H1 (cell line): ENCODE results near the gene SNTG2. TPM values are rescaled to one million over a fixed set of nuclear protein-coding genes. Genes with fewer than 3 reads are reported as not detected.

Experiments used
- CTCF ChIA-PET: fragments of 300-600 bp; sonication (Branson Sonifier 250); formaldehyde crosslinking; loops from one replicate; lab custom pipeline; 2021; ENCODE audit not compliant: partially characterized antibody; lab: Charles Lee
- POLR2A ChIA-PET: fragments of 300-600 bp; sonication (Branson Sonifier 250); formaldehyde crosslinking; loops from one replicate; lab custom pipeline; 2021; ENCODE audit warnings: inconsistent platforms; ENCODE audit not compliant: partially characterized antibody; lab: Charles Lee
- DNase-seq, 2 experiments: peaks; one replicate each; pipeline versions ENCODE4 v3.0.0 to v3.0.0-alpha.2; 2010 to 2022; ENCODE audit warnings: low spot score in 2 of 2, low read depth in 1 of 2, mixed read lengths in 1 of 2
- FAIRE-seq: peaks from 2 replicates; lab custom pipeline; 2011; peaks lifted over from hg19 to GRCh38; lab: Jason Lieb, UNC
- H2AFZ ChIP-seq: 2 replicates; pipeline ENCODE4 v1.8.1; 2012; ENCODE audit warnings: low read length, inconsistent platforms
- H2AK5ac ChIP-seq: 2 replicates; pipeline ENCODE4 v1.6.1; 2013; ENCODE audit warnings: low read depth, low read length
- H2BK120ac ChIP-seq: replicated peaks from 2 replicates; pipeline ENCODE3; 2013; ENCODE audit warnings: low read depth, low read length, inconsistent platforms
- H2BK12ac ChIP-seq: 2 replicates; pipeline ENCODE4 v1.6.1; 2013; ENCODE audit warnings: low read depth, low read length
- H2BK15ac ChIP-seq: 2 replicates; pipeline ENCODE4 v1.6.1; 2013; ENCODE audit warnings: low read length
- H2BK20ac ChIP-seq: 2 replicates; pipeline ENCODE4 v1.6.1; 2013; ENCODE audit warnings: low read length
- H2BK5ac ChIP-seq: 2 replicates; pipeline ENCODE4 v1.6.1; 2013; ENCODE audit warnings: low read depth, low read length
- H3K14ac ChIP-seq: 2 replicates; pipeline ENCODE4 v1.6.1; 2013; ENCODE audit warnings: inconsistent platforms; ENCODE audit not compliant: insufficient read length
- H3K18ac ChIP-seq: 2 replicates; pipeline ENCODE4 v1.6.1; 2013; ENCODE audit warnings: low read length; ENCODE audit errors: extremely low read depth
- H3K23ac ChIP-seq: 2 replicates; pipeline ENCODE4 v1.6.1; 2013; ENCODE audit warnings: inconsistent platforms; ENCODE audit not compliant: insufficient read length
- H3K23me2 ChIP-seq: 2 replicates; pipeline ENCODE4 v1.6.1; 2013; ENCODE audit warnings: low read depth, low read length
- H3K27ac ChIP-seq: 2 replicates; pipeline ENCODE4 v1.6.1; 2011; ENCODE audit warnings: low read depth, low read length, inconsistent platforms
- H3K27me3 ChIP-seq, 4 experiments: replicated peaks in 1 of 4; 1 replicate in 1 of 4; 2 replicates in 3 of 4; pipeline versions ENCODE4 v1.6.1 to v1.8.1; 2011 to 2013; ENCODE audit warnings: low read length in 3 of 4, mild to moderate bottlenecking in 3 of 4, inconsistent platforms in 2 of 4, mixed read lengths in 2 of 4, moderate library complexity in 1 of 4; ENCODE audit not compliant: control insufficient read depth in 3 of 4, insufficient read depth in 3 of 4; ENCODE audit errors: extremely low read depth in 1 of 4
- H3K36me3 ChIP-seq, 4 experiments: 2 replicates each; pipeline versions ENCODE4 v1.6.1 to v1.8.1; 2011 to 2013; ENCODE audit warnings: mild to moderate bottlenecking in 4 of 4, low read length in 3 of 4, moderate library complexity in 2 of 4, control low read depth in 1 of 4, inconsistent platforms in 1 of 4; ENCODE audit not compliant: insufficient read depth in 4 of 4, control insufficient read depth in 2 of 4
- H3K4ac ChIP-seq: replicated peaks from 2 replicates; pipeline ENCODE3; 2013; ENCODE audit warnings: low read length, low read depth, mixed read lengths, inconsistent platforms; ENCODE audit not compliant: insufficient read length
- H3K4me1 ChIP-seq, 4 experiments: replicated peaks in 1 of 4; 1 replicate in 1 of 4; 2 replicates in 3 of 4; pipeline versions ENCODE4 v1.6.1 to v1.8.1; 2011 to 2013; ENCODE audit warnings: low read length in 3 of 4, inconsistent platforms in 2 of 4, mixed read lengths in 1 of 4; ENCODE audit not compliant: insufficient read depth in 4 of 4, control insufficient read depth in 3 of 4
- H3K4me2 ChIP-seq, 2 experiments: 2 replicates each; pipeline versions ENCODE4 v1.6.1 to v1.8.1; 2011 to 2013; ENCODE audit warnings: low read depth in 2 of 2, low read length in 2 of 2, control low read depth in 1 of 2, inconsistent platforms in 1 of 2, mild to moderate bottlenecking in 1 of 2; ENCODE audit not compliant: insufficient read depth in 1 of 2
- H3K4me3 ChIP-seq, 4 experiments: fragments of 200-600, 300-600 bp in 1 of 4; sonication (generic), shearing (Covaris generic), sonication (Bioruptor Twin) in 1 of 4; 2 replicates each; pipeline versions ENCODE4 v1.5.1 to v1.8.1; 2011 to 2016; ENCODE audit warnings: low read length in 4 of 4, low read depth in 3 of 4, control low read depth in 2 of 4, inconsistent platforms in 2 of 4, mild to moderate bottlenecking in 2 of 4, mixed read lengths in 1 of 4, moderate library complexity in 1 of 4; ENCODE audit not compliant: insufficient read depth in 2 of 4; ENCODE audit errors: extremely low read depth in 1 of 4
- H3K56ac ChIP-seq: replicated peaks from 2 replicates; pipeline ENCODE3; 2013; ENCODE audit warnings: low read depth, mild to moderate bottlenecking, mixed read lengths, low read length, inconsistent platforms; ENCODE audit not compliant: insufficient read length
- H3K79me1 ChIP-seq: 2 replicates; pipeline ENCODE4 v1.6.1; 2013; ENCODE audit warnings: low read depth, low read length, control low read depth
- H3K79me2 ChIP-seq, 2 experiments: 2 replicates each; pipeline versions ENCODE4 v1.6.1 to v1.8.1; 2012 to 2013; ENCODE audit warnings: low read length in 2 of 2, mild to moderate bottlenecking in 2 of 2, inconsistent platforms in 1 of 2; ENCODE audit not compliant: insufficient read depth in 2 of 2, control insufficient read depth in 1 of 2
- H3K9ac ChIP-seq, 4 experiments: replicated peaks in 1 of 4; 1 replicate in 1 of 4; 2 replicates in 3 of 4; pipeline versions ENCODE4 v1.6.1 to v1.8.1; 2011 to 2013; ENCODE audit warnings: low read depth in 3 of 4, low read length in 3 of 4, control low read depth in 2 of 4, mild to moderate bottlenecking in 2 of 4, moderate library complexity in 2 of 4, inconsistent platforms in 1 of 4; ENCODE audit errors: extremely low read depth in 1 of 4
- H3K9me3 ChIP-seq, 2 experiments: 2 replicates each; pipeline versions ENCODE4 v1.6.1 to v1.8.1; 2012 to 2013; ENCODE audit warnings: mild to moderate bottlenecking in 2 of 2, moderate library complexity in 2 of 2, control low read depth in 1 of 2, inconsistent platforms in 1 of 2, low read depth in 1 of 2, low read length in 1 of 2, mixed read lengths in 1 of 2; ENCODE audit not compliant: insufficient read depth in 2 of 2
- H4K20me1 ChIP-seq, 2 experiments: replicated peaks in 1 of 2; 2 replicates each; pipeline versions ENCODE3 to v1.8.1; 2011 to 2013; ENCODE audit warnings: inconsistent platforms in 2 of 2, low read length in 2 of 2, mild to moderate bottlenecking in 1 of 2; ENCODE audit not compliant: insufficient read depth in 2 of 2, control insufficient read depth in 1 of 2
- H4K5ac ChIP-seq: 2 replicates; pipeline ENCODE4 v1.6.1; 2013; ENCODE audit warnings: low read length, low read depth, mixed read lengths, inconsistent platforms; ENCODE audit not compliant: insufficient read length
- H4K8ac ChIP-seq: 2 replicates; pipeline ENCODE4 v1.8.0; 2013; ENCODE audit warnings: mild to moderate bottlenecking, moderate library complexity, low read length, inconsistent platforms; ENCODE audit not compliant: insufficient read depth; ENCODE audit errors: extremely low read depth
- H4K91ac ChIP-seq: replicated peaks from 2 replicates; pipeline ENCODE3; 2013; ENCODE audit warnings: low read length, mixed read lengths, inconsistent platforms; ENCODE audit not compliant: insufficient read length
- CEBPB ChIP-seq: IDR thresholded peaks from 2 replicates; pipeline ENCODE4 v1.6.1; 2012; ENCODE audit warnings: low read depth, low read length
- EGR1 ChIP-seq: IDR thresholded peaks from 2 replicates; pipeline ENCODE4 v1.6.1; 2011; ENCODE audit warnings: low read depth, low read length, borderline replicate concordance
- EZH2 ChIP-seq: fragments of 200-600 bp; sonication (generic); IDR thresholded peaks from 2 replicates; pipeline ENCODE4 v1.7.1; 2012; ENCODE audit warnings: low read depth, mild to moderate bottlenecking, moderate library complexity, low read length, inconsistent platforms; ENCODE audit not compliant: severe bottlenecking
- HDAC2 ChIP-seq, 2 experiments: fragments of 300-600 bp in 1 of 2; sonication (generic) in 1 of 2; IDR thresholded peaks; 2 replicates each; pipeline ENCODE4 v1.6.1; 2011 to 2012; ENCODE audit warnings: low read depth in 2 of 2, low read length in 2 of 2, mild to moderate bottlenecking in 2 of 2, moderate library complexity in 2 of 2, borderline replicate concordance in 1 of 2, inconsistent platforms in 1 of 2
- KDM1A ChIP-seq: fragments of 200-600, 300-600 bp; sonication (generic); IDR thresholded peaks from 2 replicates; pipeline ENCODE4 v1.7.1; 2016; ENCODE audit warnings: mild to moderate bottlenecking, low read length, borderline replicate concordance
- PHF8 ChIP-seq: fragments of 200-600 bp; sonication (generic); conservative IDR thresholded peaks from 2 replicates; pipeline ENCODE4 v1.7.1; 2012; ENCODE audit warnings: low read depth, mild to moderate bottlenecking, inconsistent platforms, low read length, moderate library complexity
- RBBP5 ChIP-seq: IDR thresholded peaks from 2 replicates; pipeline ENCODE4 v1.7.1; 2012; ENCODE audit warnings: low read depth, mild to moderate bottlenecking, inconsistent platforms, low read length, moderate library complexity, borderline replicate concordance
- RXRA ChIP-seq: IDR thresholded peaks from 2 replicates; pipeline ENCODE4 v1.6.1; 2011; ENCODE audit warnings: low read depth, mild to moderate bottlenecking, low read length, moderate library complexity; ENCODE audit not compliant: insufficient read depth
- SIN3A ChIP-seq, 2 experiments: IDR thresholded peaks in 1 of 2; conservative IDR thresholded peaks in 1 of 2; 2 replicates each; pipeline ENCODE4 v1.6.1; 2011 to 2012; ENCODE audit warnings: low read length in 2 of 2, improper control_type of control experiment in 1 of 2, low read depth in 1 of 2, mild to moderate bottlenecking in 1 of 2
- SIRT6 ChIP-seq: IDR thresholded peaks from one replicate; pipeline ENCODE4 v1.7.1; 2012; ENCODE audit warnings: low read length, inconsistent platforms
- SP4 ChIP-seq: IDR thresholded peaks from 2 replicates; pipeline ENCODE4 v1.6.1; 2012; ENCODE audit warnings: low read length, inconsistent platforms
- TEAD4 ChIP-seq: IDR thresholded peaks from 2 replicates; pipeline ENCODE4 v1.6.1; 2012; ENCODE audit warnings: low read depth, low read length, inconsistent platforms, mixed read lengths
- WGBS, 2 experiments: shearing (Covaris generic) in 1 of 2; methylation state at CpG; one replicate each; pipeline versions ENCODE4 v1.1.6 to v1.1.7; 2013 to 2015; ENCODE audit warnings: low lambda C conversion rate in 2 of 2, mixed read lengths in 2 of 2, inconsistent platforms in 1 of 2, low coverage in 1 of 2, missing lambda C conversion rate in 1 of 2; ENCODE audit not compliant: insufficient replicate concordance in 2 of 2, insufficient coverage in 1 of 2, insufficient read length in 1 of 2; ENCODE audit errors: extremely low coverage in 1 of 2, missing lambda C conversion rate in 1 of 2; 5-methylcytosine and 5-hydroxymethylcytosine counted together
- polyA plus RNA-seq, 7 experiments: library from polyadenylated mRNA; depleted of rRNA in 3 of 7; stranded (reverse) in 5 of 7; unstranded in 2 of 7; fragments of >200 nt in 5 of 7; fragments of 200-250 nt in 2 of 7; gene quantifications; 1 replicate in 5 of 7; 2 replicates in 1 of 7; 4 replicates in 1 of 7; pipeline versions ENCODE4 v1.2.1 to v1.2.3, GENCODE V29; 2011 to 2013; ENCODE audit warnings: missing spikeins in 2 of 7, mixed read lengths in 2 of 7
- total RNA-seq: library from RNA; stranded (reverse); fragmentation: NEBNext Ultra II Directional; extraction: Animal tissue kit (Norgen Biotek cat#: 25700); gene quantifications from 2 replicates; pipeline ENCODE4 v1.2.1, GENCODE V29; 2021

SNTG2 gene
- total and polyA plus RNA-seq, 2 of the 8 experiments (the other 6 are each of a cell fraction or from before 2014, with no cell fraction given) = 6.6 to 18.1 TPM

GRCh38 chr2:939936-940601 lies 10.6 kb upstream of the SNTG2 start:
- no peak overlapping the region for H2AK5ac ChIP-seq
- POLR2A ChIA-PET = interaction anchor here (1.2 kb wide), 1 partner anchor 12 kb away, joined by 3 read pairs; no protein-coding TSS in a partner anchor

More at GRCh38 chr2:939936-940601, 10.6 kb upstream of the SNTG2 start:
- no peak overlapping the region for H3K23ac ChIP-seq
- no peak overlapping the region for H3K18ac ChIP-seq
- no peak overlapping the region for H3K4me2 ChIP-seq
- no peaks in the 10 kb centered on the region for H3K79me2 ChIP-seq
- H3K36me3 ChIP-seq = no peaks in the 10 kb centered on the region
- peaks cover 0 to 4% (median 0%) of the 10 kb centered on the region in 4 experiments; a peak in 2 of 7 replicates for H3K27me3 ChIP-seq
- H2AFZ ChIP-seq = no peak overlapping the region
- H2BK5ac ChIP-seq = no peak overlapping the region
- H2BK12ac ChIP-seq = no peak overlapping the region
- H3K79me1 ChIP-seq = no peaks in the 10 kb centered on the region; the same call in 1 of the 2 replicates
- no peak overlapping the region; the same call in 1 of the 2 replicates for H2BK15ac ChIP-seq
- H3K56ac ChIP-seq = no peak overlapping the region
- H3K27ac ChIP-seq = no peak overlapping the region
- DNase-seq = no peak
- H3K4me3 ChIP-seq = no peak overlapping the region
- H3K9me3 ChIP-seq = peaks cover 0 to 8% of the 10 kb centered on the region in 2 experiments; a peak in 2 of 4 replicates
- no peak overlapping the region for H2BK120ac ChIP-seq
- no peaks in the 10 kb centered on the region for H4K20me1 ChIP-seq
- no peak overlapping the region for H2BK20ac ChIP-seq
- 89% methylated on average over 8 of the region's 8 CpGs; no CpG with 5 or more reads in 1 of the 2 experiments for WGBS, 2 experiments
- no peak overlapping the region; the same call in 1 of the 2 replicates for H4K8ac ChIP-seq
- no peak overlapping the region for H3K9ac ChIP-seq
- no peak overlapping the region for H4K5ac ChIP-seq
- FAIRE-seq = no peak
- no peak overlapping the region for H3K4ac ChIP-seq
- CTCF ChIA-PET = no interaction called here
- H3K14ac ChIP-seq = no peak overlapping the region
- H3K23me2 ChIP-seq = no peaks in the 10 kb centered on the region; the same call in none of the 2 replicates
- H3K4me1 ChIP-seq = no peaks in the 10 kb centered on the region
- TF ChIP-seq SIN3A (conservative IDR thresholded peaks at IDR 0.05 in 1 of 2, IDR thresholded peaks at IDR 0.05 in 1 of 2; ENCODE audit: low read depth in 1 of 2, low read length in 2 of 2) (no peak), RXRA (no peak), EGR1 (no peak), RBBP5 (no peak), SIRT6 (no peak), EZH2 (no peak), CEBPB (no peak), HDAC2 (IDR thresholded peaks at IDR 0.05; ENCODE audit: borderline replicate concordance in 1 of 2, low read depth in 2 of 2, low read length in 2 of 2) (no peak), PHF8 (no peak), TEAD4 (no peak), KDM1A (no peak), SP4 (no peak)
- no peak overlapping the region for H4K91ac ChIP-seq
